ENCODE measurements around the gene TLR4. TPM values are rescaled to one million over a fixed set of nuclear protein-coding genes. Genes with fewer than 3 reads are reported as not detected.

TLR4 gene
- total and polyA plus RNA-seq, 2 of the 4 experiments (the other 2 are of a cell fraction): under 0.01 TPM; not detected in 1

DNA sequence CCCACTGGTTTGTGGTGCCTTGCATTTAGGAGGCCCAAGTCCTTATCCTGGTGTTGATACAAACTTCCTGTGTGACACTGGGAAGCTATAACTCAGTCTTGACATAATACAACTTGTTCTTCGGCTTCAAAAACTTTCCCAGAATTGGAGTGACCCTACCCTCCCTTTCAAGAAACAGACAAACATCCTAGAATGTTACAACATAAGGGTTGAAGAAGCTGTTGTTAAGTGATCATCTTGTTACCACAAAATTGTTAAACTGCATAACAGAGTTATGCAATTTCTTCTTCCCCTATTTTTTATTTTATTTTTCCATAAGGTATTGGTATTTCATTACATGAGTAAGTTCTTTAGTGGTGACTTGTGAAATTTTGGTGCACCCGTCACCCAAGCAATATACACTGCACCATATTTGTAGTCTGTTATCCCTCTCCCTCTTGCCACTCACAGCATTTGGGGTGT, 21.3 kb downstream of the TLR4 start:
- no peak overlapping the region for H3K9ac ChIP-seq (ENCODE audit: low read depth, low read length)
- H2AK5ac ChIP-seq (ENCODE audit: low read depth, low read length): no peak overlapping the region
- H2BK5ac ChIP-seq (ENCODE audit: low read depth, low read length, poor library complexity, severe bottlenecking): no peak overlapping the region
- H3K9me3 ChIP-seq (ENCODE audit: control insufficient read depth, insufficient read depth, low read length): peaks cover 10% of the 10 kb centered on the region; the same call in 1 of the 2 replicates
- no peak overlapping the region for H3K56ac ChIP-seq (ENCODE audit: extremely low read depth, insufficient read depth, low read length)
- H2BK120ac ChIP-seq (ENCODE audit: low read depth, low read length): no peak overlapping the region
- no peaks in the 10 kb centered on the region for H4K20me1 ChIP-seq (ENCODE audit: insufficient read depth, low read length)
- no peak overlapping the region for H4K8ac ChIP-seq (ENCODE audit: low read depth in 2 of 2, low read length in 2 of 2)
- no peak overlapping the region for H3K27ac ChIP-seq (ENCODE audit: insufficient read depth, low read length)
- H2AFZ ChIP-seq (replicated peaks; ENCODE audit: low read length, poor library complexity): no peak overlapping the region
- H3K4me2 ChIP-seq (ENCODE audit: low read depth, low read length): no peak overlapping the region
- H3K14ac ChIP-seq (replicated peaks; ENCODE audit: low read depth, low read length): no peak overlapping the region
- in situ Hi-C loops (cut with MboI; ENCODE audit: low sequenced_read_pairs): no loop called here
- no peaks in the 10 kb centered on the region for H3K9me1 ChIP-seq (ENCODE audit: insufficient read depth, low read length)
- no peak overlapping the region for H2AK9ac ChIP-seq (replicated peaks; ENCODE audit: low read depth, low read length, poor library complexity)
- no peak overlapping the region for H3K4me3 ChIP-seq (ENCODE audit: insufficient read depth, low read depth, low read length)
- H2BK15ac ChIP-seq (ENCODE audit: low read depth, low read length): no peak overlapping the region
- TF ChIP-seq NFE2L2 (IDR thresholded peaks at IDR 0.05; ENCODE audit: low read depth, low read length) (no peak), MAFK (IDR thresholded peaks at IDR 0.05; ENCODE audit: low read depth, low read length) (no peak), RFX5 (IDR thresholded peaks at IDR 0.05; ENCODE audit: low read depth, low read length) (no peak), MXI1 (IDR thresholded peaks at IDR 0.05; ENCODE audit: borderline replicate concordance, low read depth, low read length) (no peak), MAZ (IDR thresholded peaks at IDR 0.05; ENCODE audit: borderline replicate concordance, low read depth, low read length) (no peak), POLR2A (IDR thresholded peaks at IDR 0.05; ENCODE audit: low read depth, low read length) (no peak), CHD1 (IDR thresholded peaks at IDR 0.05; ENCODE audit: low read depth, low read length) (no peak), CEBPB (IDR thresholded peaks at IDR 0.05; ENCODE audit: low read depth, low read length) (no peak), RCOR1 (IDR thresholded peaks at IDR 0.05; ENCODE audit: insufficient replicate concordance, low read length) (no peak), BHLHE40 (IDR thresholded peaks at IDR 0.05; ENCODE audit: low read depth, low read length) (no peak), FOS (IDR thresholded peaks at IDR 0.05; ENCODE audit: low read depth, low read length) (no peak), RAD21 (IDR thresholded peaks at IDR 0.05; ENCODE audit: low read length) (no peak), SMC3 (IDR thresholded peaks at IDR 0.05; ENCODE audit: low read depth, low read length) (no peak)
- TF ChIP-seq, protein P1, sequence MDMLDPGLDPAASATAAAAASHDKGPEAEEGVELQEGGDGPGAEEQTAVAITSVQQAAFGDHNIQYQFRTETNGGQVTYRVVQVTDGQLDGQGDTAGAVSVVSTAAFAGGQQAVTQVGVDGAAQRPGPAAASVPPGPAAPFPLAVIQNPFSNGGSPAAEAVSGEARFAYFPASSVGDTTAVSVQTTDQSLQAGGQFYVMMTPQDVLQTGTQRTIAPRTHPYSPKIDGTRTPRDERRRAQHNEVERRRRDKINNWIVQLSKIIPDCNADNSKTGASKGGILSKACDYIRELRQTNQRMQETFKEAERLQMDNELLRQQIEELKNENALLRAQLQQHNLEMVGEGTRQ (IDR thresholded peaks at IDR 0.05; ENCODE audit: low read depth, low read length): no peak
- TF ChIP-seq, protein P2, sequence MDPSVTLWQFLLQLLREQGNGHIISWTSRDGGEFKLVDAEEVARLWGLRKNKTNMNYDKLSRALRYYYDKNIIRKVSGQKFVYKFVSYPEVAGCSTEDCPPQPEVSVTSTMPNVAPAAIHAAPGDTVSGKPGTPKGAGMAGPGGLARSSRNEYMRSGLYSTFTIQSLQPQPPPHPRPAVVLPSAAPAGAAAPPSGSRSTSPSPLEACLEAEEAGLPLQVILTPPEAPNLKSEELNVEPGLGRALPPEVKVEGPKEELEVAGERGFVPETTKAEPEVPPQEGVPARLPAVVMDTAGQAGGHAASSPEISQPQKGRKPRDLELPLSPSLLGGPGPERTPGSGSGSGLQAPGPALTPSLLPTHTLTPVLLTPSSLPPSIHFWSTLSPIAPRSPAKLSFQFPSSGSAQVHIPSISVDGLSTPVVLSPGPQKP (IDR thresholded peaks at IDR 0.05; ENCODE audit: borderline replicate concordance, low read depth, low read length): no peak
- TF ChIP-seq, protein P3, sequence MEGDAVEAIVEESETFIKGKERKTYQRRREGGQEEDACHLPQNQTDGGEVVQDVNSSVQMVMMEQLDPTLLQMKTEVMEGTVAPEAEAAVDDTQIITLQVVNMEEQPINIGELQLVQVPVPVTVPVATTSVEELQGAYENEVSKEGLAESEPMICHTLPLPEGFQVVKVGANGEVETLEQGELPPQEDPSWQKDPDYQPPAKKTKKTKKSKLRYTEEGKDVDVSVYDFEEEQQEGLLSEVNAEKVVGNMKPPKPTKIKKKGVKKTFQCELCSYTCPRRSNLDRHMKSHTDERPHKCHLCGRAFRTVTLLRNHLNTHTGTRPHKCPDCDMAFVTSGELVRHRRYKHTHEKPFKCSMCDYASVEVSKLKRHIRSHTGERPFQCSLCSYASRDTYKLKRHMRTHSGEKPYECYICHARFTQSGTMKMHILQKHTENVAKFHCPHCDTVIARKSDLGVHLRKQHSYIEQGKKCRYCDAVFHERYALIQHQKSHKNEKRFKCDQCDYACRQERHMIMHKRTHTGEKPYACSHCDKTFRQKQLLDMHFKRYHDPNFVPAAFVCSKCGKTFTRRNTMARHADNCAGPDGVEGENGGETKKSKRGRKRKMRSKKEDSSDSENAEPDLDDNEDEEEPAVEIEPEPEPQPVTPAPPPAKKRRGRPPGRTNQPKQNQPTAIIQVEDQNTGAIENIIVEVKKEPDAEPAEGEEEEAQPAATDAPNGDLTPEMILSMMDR (conservative IDR thresholded peaks at IDR 0.05; ENCODE audit: low read depth, low read length): no peak
- no peak overlapping the region for H3K18ac ChIP-seq (ENCODE audit: low read depth, low read length)
- no peaks in the 10 kb centered on the region for H3K36me3 ChIP-seq (ENCODE audit: control insufficient read depth, insufficient read depth, low read length)
- intact Hi-C loops (cut with micrococcal nuclease): no loop called here
- CTCF ChIA-PET: no interaction called here
- ATAC-seq (ENCODE audit: low read depth): no peak
- no peak overlapping the region for H2BK20ac ChIP-seq (ENCODE audit: low read depth, low read length)
- WGBS, 2 experiments (ENCODE audit: extremely low coverage in 2 of 2, insufficient read length in 1 of 2): no CpG with 5 or more reads among the region's 2 CpGs
- H3K4ac ChIP-seq (ENCODE audit: low read depth, low read length): no peak overlapping the region
- no peaks in the 10 kb centered on the region for H3K27me3 ChIP-seq (ENCODE audit: control insufficient read depth, insufficient read depth, low read length)
- H4K5ac ChIP-seq (ENCODE audit: low read depth, low read length): no peak overlapping the region
- no peak for DNase-seq
- H3K79me1 ChIP-seq (ENCODE audit: low read depth in 1 of 2, low read length in 2 of 2): no peaks in the 10 kb centered on the region
- no peaks in the 10 kb centered on the region for H3K4me1 ChIP-seq (ENCODE audit: control insufficient read depth, insufficient read depth, low read length)
- H3K23ac ChIP-seq (ENCODE audit: low read depth, low read length): no peak overlapping the region
- no peak overlapping the region for H4K91ac ChIP-seq (ENCODE audit: insufficient read depth, low read depth, low read length)
- POLR2A ChIA-PET (ENCODE audit: unreplicated experiment): no interaction called here
- dilution Hi-C loops (cut with HindIII; ENCODE audit: low sequenced_read_pairs, unreplicated experiment): no loop called here
- no TSS peak for BruUV-seq (replicated peaks)
